Breast epithelium (tissue), 4 donors: ENCODE measurements around the gene TIAM1. TPM values are rescaled to one million over a fixed set of nuclear protein-coding genes. Genes with fewer than 3 reads are reported as not detected.

ENCODE experiments used
- DNase-seq, 2 donors: peaks; one replicate each; pipeline ENCODE4 v3.0.0-alpha.2; 2019; ENCODE audit warnings: low spot score in 2 of 2
- H3K27ac ChIP-seq, 2 donors: fragments of 200-600 bp; sonication (generic) in 1 of 2; one replicate each; pipeline ENCODE4 v1.5.1; 2016 to 2019; ENCODE audit warnings: mild to moderate bottlenecking in 1 of 2
- H3K27me3 ChIP-seq, 2 donors: fragments of 200-600 bp; sonication (generic) in 1 of 2; one replicate each; pipeline versions ENCODE4 v1.5.1 to v1.6.0; 2017 to 2019; ENCODE audit warnings: control low read depth in 1 of 2, mild to moderate bottlenecking in 1 of 2
- H3K36me3 ChIP-seq: fragments of 200-600 bp; one replicate; pipeline ENCODE4 v1.5.1; 2019
- H3K4me1 ChIP-seq, 2 donors: fragments of 200-600 bp; sonication (generic); one replicate each; pipeline ENCODE4 v1.5.1; 2016 to 2019; ENCODE audit warnings: control low read depth in 1 of 2
- H3K4me3 ChIP-seq, 3 donors: fragments of 200-600 bp; sonication (generic); 1 replicate in 2 of 3; 2 replicates in 1 of 3; pipeline ENCODE4 v1.5.1; 2016 to 2019; ENCODE audit warnings: mild to moderate bottlenecking in 3 of 3, moderate library complexity in 2 of 3
- H3K9me3 ChIP-seq, 2 donors: fragments of 200-600 bp; sonication (generic) in 1 of 2; one replicate each; pipeline ENCODE4 v1.5.1; 2016 to 2019; ENCODE audit warnings: control low read depth in 1 of 2
- POLR2A ChIP-seq: fragments of 450-650 bp; IDR thresholded peaks from one replicate; pipeline ENCODE4 v1.6.1; 2016; ENCODE audit warnings: antibody characterized with exemption, mild to moderate bottlenecking, moderate library complexity
- POLR2AphosphoS5 ChIP-seq, 3 donors: sonication (generic); formaldehyde crosslinking; IDR thresholded peaks; one replicate each; pipeline ENCODE4 v1.6.1; 2017; ENCODE audit warnings: antibody characterized with exemption in 3 of 3
- intact Hi-C: fragments of 100-400 bp; cut with DNase I; formaldehyde crosslinking; loops from one replicate; pipeline ENCODE4 v1.15.1; 2023; ENCODE audit warnings: low total_unique reads
- total RNA-seq, 3 donors: library from RNA; depleted of rRNA; stranded (reverse); fragments of >200 nt; gene quantifications; one replicate each; pipeline ENCODE4 v1.1.0, GENCODE V29; 2016
- TF ChIP-seq, protein P1 (sequence below), 3 donors: fragments of 450-650 bp; IDR thresholded peaks; one replicate each; pipeline ENCODE4 v1.5.1; 2016 to 2017; ENCODE audit warnings: antibody characterized with exemption in 3 of 3, mild to moderate bottlenecking in 3 of 3, moderate library complexity in 3 of 3

Gene TIAM1
- total RNA-seq, 3 donors from 2014 or later: 10.6 to 17.7 (median 11.8) TPM

DNA sequence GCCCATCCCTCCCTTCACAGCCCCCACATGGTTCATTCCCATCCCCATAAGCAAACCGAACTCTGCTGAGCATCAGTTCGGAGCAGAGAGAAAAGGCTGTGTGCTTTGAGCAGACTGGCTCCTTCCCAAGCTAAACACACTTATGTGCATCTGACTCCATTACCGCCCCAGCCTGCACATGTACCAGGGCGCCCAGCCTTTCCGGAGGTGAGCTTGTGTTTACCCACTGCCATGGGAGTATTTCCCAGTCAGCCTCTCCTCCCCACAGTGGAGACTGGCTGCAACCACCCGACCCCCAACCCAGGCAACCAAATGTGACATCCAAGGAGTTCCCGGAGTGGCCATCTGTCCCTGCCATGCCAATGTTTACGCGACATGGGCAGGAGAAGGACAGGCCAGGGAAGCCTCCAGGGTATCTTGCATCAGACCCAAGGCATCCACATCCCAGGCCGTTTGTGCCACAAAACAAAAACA, 9.4 kb downstream of the TIAM1 start:
- Histone ChIP-seq H3K4me3 (no peak overlapping the region), H3K36me3 (no peaks in the 10 kb centered on the region), H3K27me3 (peaks cover 0 to under 1% of the 10 kb centered on the region in 2 donors), H3K9me3 (no peaks in the 10 kb centered on the region), H3K27ac (peak overlapping the region in 1 of 2 donors; percentile 7), H3K4me1 (no peaks in the 10 kb centered on the region)
- intact Hi-C loops: no loop called here
- TF ChIP-seq, protein P1, sequence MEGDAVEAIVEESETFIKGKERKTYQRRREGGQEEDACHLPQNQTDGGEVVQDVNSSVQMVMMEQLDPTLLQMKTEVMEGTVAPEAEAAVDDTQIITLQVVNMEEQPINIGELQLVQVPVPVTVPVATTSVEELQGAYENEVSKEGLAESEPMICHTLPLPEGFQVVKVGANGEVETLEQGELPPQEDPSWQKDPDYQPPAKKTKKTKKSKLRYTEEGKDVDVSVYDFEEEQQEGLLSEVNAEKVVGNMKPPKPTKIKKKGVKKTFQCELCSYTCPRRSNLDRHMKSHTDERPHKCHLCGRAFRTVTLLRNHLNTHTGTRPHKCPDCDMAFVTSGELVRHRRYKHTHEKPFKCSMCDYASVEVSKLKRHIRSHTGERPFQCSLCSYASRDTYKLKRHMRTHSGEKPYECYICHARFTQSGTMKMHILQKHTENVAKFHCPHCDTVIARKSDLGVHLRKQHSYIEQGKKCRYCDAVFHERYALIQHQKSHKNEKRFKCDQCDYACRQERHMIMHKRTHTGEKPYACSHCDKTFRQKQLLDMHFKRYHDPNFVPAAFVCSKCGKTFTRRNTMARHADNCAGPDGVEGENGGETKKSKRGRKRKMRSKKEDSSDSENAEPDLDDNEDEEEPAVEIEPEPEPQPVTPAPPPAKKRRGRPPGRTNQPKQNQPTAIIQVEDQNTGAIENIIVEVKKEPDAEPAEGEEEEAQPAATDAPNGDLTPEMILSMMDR (IDR thresholded peaks at IDR 0.05): no peak
- TF ChIP-seq POLR2A: no peak
- no peak for DNase-seq

DNA sequence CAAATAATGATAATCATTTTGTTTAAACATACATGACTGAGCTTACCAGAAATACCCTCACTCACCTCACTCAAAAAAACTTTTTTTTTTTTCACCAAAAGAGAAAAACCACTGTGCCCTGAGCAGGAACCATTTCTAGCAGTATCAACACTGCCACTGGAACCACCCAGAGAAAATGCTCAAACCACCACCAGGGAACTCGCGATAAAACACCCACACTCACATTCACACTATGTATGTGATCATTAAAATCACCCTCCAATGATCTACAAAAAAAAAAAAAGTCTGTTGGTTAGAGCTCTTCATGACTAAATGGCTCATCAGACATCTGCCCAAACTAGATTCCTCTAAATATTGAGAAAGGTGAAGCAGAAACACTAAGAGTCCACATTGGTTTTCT, 11.5 kb downstream of the TIAM1 start:
- intact Hi-C loops: no loop called here

DNA sequence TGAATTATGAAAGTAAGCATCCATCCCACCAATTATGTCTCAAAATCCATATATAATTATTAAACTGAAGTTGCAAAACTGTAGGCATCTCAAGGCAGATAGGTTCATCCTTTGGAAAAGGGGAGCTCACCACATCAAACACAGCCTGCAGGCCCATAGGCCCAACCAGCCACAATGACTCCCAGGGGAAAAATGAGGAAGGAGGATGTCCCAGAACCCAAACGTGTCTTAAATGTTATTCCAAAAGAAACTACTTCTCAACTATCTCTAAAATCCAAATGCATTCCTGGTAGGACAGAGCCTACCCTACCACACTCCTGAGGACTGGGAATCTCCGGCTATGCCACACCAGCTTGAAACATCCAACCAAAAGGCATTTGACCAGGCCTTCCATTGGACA, 12.8 kb downstream of the TIAM1 start:
- intact Hi-C loops: no loop called here

More for the DNA sequence above, 11.5 kb downstream of the TIAM1 start:
- TF ChIP-seq POLR2AphosphoS5 (IDR thresholded peaks at IDR 0.05) (no peak), POLR2A (no peak)
- TF ChIP-seq, protein P1 (IDR thresholded peaks at IDR 0.05): no peak
- Histone ChIP-seq H3K4me3 (no peak overlapping the region), H3K27me3 (no peaks in the 10 kb centered on the region), H3K4me1 (no peaks in the 10 kb centered on the region), H3K27ac (no peak overlapping the region), H3K9me3 (no peaks in the 10 kb centered on the region), H3K36me3 (no peaks in the 10 kb centered on the region)
- DNase-seq: no peak

GRCh38 chr21:31330144-31330483, 13.9 kb downstream of the TIAM1 start:
- H3K4me3 ChIP-seq: no peak overlapping the region
- no peak for DNase-seq
- no peaks in the 10 kb centered on the region for H3K36me3 ChIP-seq
- no peak overlapping the region for H3K27ac ChIP-seq
- intact Hi-C loops: no loop called here
- no peaks in the 10 kb centered on the region for H3K27me3 ChIP-seq
- TF ChIP-seq POLR2AphosphoS5 (IDR thresholded peaks at IDR 0.05) (no peak), POLR2A (no peak)
- TF ChIP-seq, protein P1 (IDR thresholded peaks at IDR 0.05): no peak
- H3K9me3 ChIP-seq: no peaks in the 10 kb centered on the region
- H3K4me1 ChIP-seq: no peaks in the 10 kb centered on the region

More for the DNA sequence above, 12.8 kb downstream of the TIAM1 start:
- Histone ChIP-seq H3K9me3 (no peaks in the 10 kb centered on the region), H3K4me1 (no peaks in the 10 kb centered on the region), H3K36me3 (no peaks in the 10 kb centered on the region), H3K27ac (no peak overlapping the region), H3K27me3 (no peaks in the 10 kb centered on the region), H3K4me3 (no peak overlapping the region)
- TF ChIP-seq POLR2A: no peak
- TF ChIP-seq, protein P1 (IDR thresholded peaks at IDR 0.05): no peak
- TF ChIP-seq POLR2AphosphoS5 (IDR thresholded peaks at IDR 0.05): no peak
- no peak for DNase-seq

- no peaks in the 10 kb centered on the region for H3K27me3 ChIP-seq
- no peaks in the 10 kb centered on the region for H3K36me3 ChIP-seq
- H3K4me3 ChIP-seq: no peak overlapping the region
- H3K4me1 ChIP-seq: no peaks in the 10 kb centered on the region
- TF ChIP-seq, protein P1 (IDR thresholded peaks at IDR 0.05): no peak
- no peak for TF ChIP-seq POLR2AphosphoS5 (IDR thresholded peaks at IDR 0.05)
- no peak for TF ChIP-seq POLR2A
- H3K9me3 ChIP-seq: no peaks in the 10 kb centered on the region
- no peak overlapping the region for H3K27ac ChIP-seq
- DNase-seq: no peak
- intact Hi-C loops: loop anchor here (10.0 kb wide), 1 partner anchor 805 kb away; no protein-coding TSS in a partner anchor
Observed at GRCh38 chr21:31329456-31330143, 14.5 kb downstream of the TIAM1 start.
